ENCODE results near the gene KRT72.

DNA sequence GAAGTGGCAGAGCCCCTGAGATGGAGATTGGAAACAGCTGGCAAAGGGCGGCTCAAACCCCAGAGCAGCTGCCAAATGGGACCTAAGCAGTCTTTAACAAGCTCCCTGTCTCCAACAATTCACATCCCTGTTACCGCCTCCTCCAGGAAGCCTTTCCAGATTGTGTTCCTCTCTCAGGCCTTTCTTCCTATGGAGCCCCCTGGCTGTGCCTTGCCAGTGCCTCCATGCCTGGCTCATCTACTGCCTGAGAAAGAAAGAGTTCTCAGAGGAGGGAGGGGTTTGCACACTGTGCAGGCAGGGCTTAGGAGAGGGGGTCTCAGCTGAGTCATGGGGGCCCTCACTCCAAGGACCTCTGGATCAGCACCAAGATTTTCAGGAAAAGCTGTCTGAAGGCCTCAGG lies 18.8 kb downstream of the KRT72 start:
- TF ChIP-seq, protein P1, sequence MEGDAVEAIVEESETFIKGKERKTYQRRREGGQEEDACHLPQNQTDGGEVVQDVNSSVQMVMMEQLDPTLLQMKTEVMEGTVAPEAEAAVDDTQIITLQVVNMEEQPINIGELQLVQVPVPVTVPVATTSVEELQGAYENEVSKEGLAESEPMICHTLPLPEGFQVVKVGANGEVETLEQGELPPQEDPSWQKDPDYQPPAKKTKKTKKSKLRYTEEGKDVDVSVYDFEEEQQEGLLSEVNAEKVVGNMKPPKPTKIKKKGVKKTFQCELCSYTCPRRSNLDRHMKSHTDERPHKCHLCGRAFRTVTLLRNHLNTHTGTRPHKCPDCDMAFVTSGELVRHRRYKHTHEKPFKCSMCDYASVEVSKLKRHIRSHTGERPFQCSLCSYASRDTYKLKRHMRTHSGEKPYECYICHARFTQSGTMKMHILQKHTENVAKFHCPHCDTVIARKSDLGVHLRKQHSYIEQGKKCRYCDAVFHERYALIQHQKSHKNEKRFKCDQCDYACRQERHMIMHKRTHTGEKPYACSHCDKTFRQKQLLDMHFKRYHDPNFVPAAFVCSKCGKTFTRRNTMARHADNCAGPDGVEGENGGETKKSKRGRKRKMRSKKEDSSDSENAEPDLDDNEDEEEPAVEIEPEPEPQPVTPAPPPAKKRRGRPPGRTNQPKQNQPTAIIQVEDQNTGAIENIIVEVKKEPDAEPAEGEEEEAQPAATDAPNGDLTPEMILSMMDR (IDR thresholded peaks at IDR 0.05 in 4 of 5, conservative IDR thresholded peaks at IDR 0.05 in 1 of 5) = no peak
- TF ChIP-seq POLR2A (IDR thresholded peaks at IDR 0.05) = no peak
